Neural cell (in vitro differentiated cells): ENCODE data around the gene EXOC6B. TPM values are rescaled to one million over a fixed set of nuclear protein-coding genes. Genes with fewer than 3 reads are reported as not detected.

Source experiments
- H2AFZ ChIP-seq: fragments of 200-600, 300-800 bp; sonication (generic), shearing (Covaris generic); 2 replicates; pipeline ENCODE4 v1.6.0; 2014; ENCODE audit warnings: low read depth, mild to moderate bottlenecking, antibody characterized with exemption, low read length, moderate library complexity
- H3F3A ChIP-seq: fragments of 200-600 bp; shearing (Covaris generic); 2 replicates; pipeline ENCODE4 v1.6.1; 2016; ENCODE audit warnings: mild to moderate bottlenecking, moderate library complexity, mixed read lengths, antibody characterized with exemption, low read length; ENCODE audit not compliant: insufficient read depth, poor library complexity, severe bottlenecking
- H3K27ac ChIP-seq: fragments of 200-600, 300-800 bp; sonication (generic), shearing (Covaris generic); 2 replicates; pipeline ENCODE4 v1.5.1; 2014; ENCODE audit warnings: mild to moderate bottlenecking, low read length, moderate library complexity
- H3K27me3 ChIP-seq: fragments of 300-800, 200-600 bp; sonication (generic), shearing (Covaris generic); 2 replicates; pipeline ENCODE4 v1.6.0; 2014; ENCODE audit warnings: mild to moderate bottlenecking, low read depth, low read length, moderate library complexity; ENCODE audit not compliant: insufficient read depth
- H3K36me3 ChIP-seq: fragments of 300-800, 200-600 bp; sonication (generic), shearing (Covaris generic); 2 replicates; pipeline ENCODE4 v1.5.1; 2014; ENCODE audit warnings: mild to moderate bottlenecking, antibody characterized with exemption, low read length, moderate library complexity; ENCODE audit not compliant: insufficient read depth
- H3K4me2 ChIP-seq: fragments of 300-800, 200-600 bp; sonication (generic), shearing (Covaris generic); 2 replicates; pipeline ENCODE4 v1.6.0; 2014; ENCODE audit warnings: mild to moderate bottlenecking, low read length
- H3K4me3 ChIP-seq: fragments of 300-800, 200-600 bp; sonication (generic), shearing (Covaris generic); 2 replicates; pipeline ENCODE4 v1.5.1; 2014; ENCODE audit warnings: mild to moderate bottlenecking, low read length, moderate library complexity
- H3K79me2 ChIP-seq: fragments of 200-600 bp; shearing (Covaris generic); replicated peaks from 2 replicates; pipeline ENCODE4 v1.6.0; 2014; ENCODE audit warnings: mild to moderate bottlenecking, low read length, moderate library complexity; ENCODE audit not compliant: insufficient read depth
- H3K9ac ChIP-seq: fragments of 300-800, 200-600 bp; sonication (generic), shearing (Covaris generic); 2 replicates; pipeline ENCODE4 v1.6.1; 2016; ENCODE audit warnings: mild to moderate bottlenecking, low read length, mixed read lengths
- H3K9me2 ChIP-seq: fragments of 200-600 bp; shearing (Covaris generic); 2 replicates; pipeline ENCODE4 v1.6.1; 2016; ENCODE audit warnings: mild to moderate bottlenecking, low read length, mixed read lengths; ENCODE audit not compliant: insufficient read depth
- H3K9me3 ChIP-seq: fragments of 200-600, 300-800 bp; sonication (generic), shearing (Covaris generic); 2 replicates; pipeline ENCODE4 v1.6.1; 2016; ENCODE audit warnings: mild to moderate bottlenecking, mixed run types, low read length, moderate library complexity, mixed read lengths
- H4K20me1 ChIP-seq: fragments of 200-600 bp; shearing (Covaris generic); 2 replicates; pipeline ENCODE4 v1.6.1; 2016; ENCODE audit warnings: mild to moderate bottlenecking, mixed run types; ENCODE audit not compliant: insufficient read depth
- CTCF ChIP-seq: fragments of 450-650 bp; IDR thresholded peaks from 2 replicates; pipeline ENCODE4 v1.5.1; 2014; ENCODE audit warnings: antibody characterized with exemption, mild to moderate bottlenecking, moderate library complexity; ENCODE audit not compliant: poor library complexity, severe bottlenecking
- EP300 ChIP-seq: fragments of 450-650 bp; conservative IDR thresholded peaks from 2 replicates; pipeline ENCODE4 v1.6.1; 2014; ENCODE audit warnings: antibody characterized with exemption, mild to moderate bottlenecking, moderate library complexity; ENCODE audit not compliant: poor library complexity, severe bottlenecking
- EZH2 ChIP-seq: fragments of 200-600, 300-800 bp; shearing (Covaris generic), sonication (generic); IDR thresholded peaks from 2 replicates; pipeline ENCODE4 v1.6.1; 2014; ENCODE audit warnings: antibody characterized with exemption, low read length, borderline replicate concordance, mild to moderate bottlenecking; ENCODE audit not compliant: insufficient read depth, poor library complexity, severe bottlenecking
- MXI1 ChIP-seq: fragments of 450-650 bp; conservative IDR thresholded peaks from 2 replicates; pipeline ENCODE4 v1.6.1; 2014; ENCODE audit warnings: antibody characterized with exemption, mild to moderate bottlenecking; ENCODE audit not compliant: poor library complexity, severe bottlenecking
- POLR2AphosphoS5 ChIP-seq: IDR thresholded peaks from 2 replicates; pipeline ENCODE4 v1.6.1; 2012
- RAD21 ChIP-seq: fragments of 450-650 bp; conservative IDR thresholded peaks from 2 replicates; pipeline ENCODE4 v1.6.1; 2014; ENCODE audit warnings: antibody characterized with exemption, mild to moderate bottlenecking, moderate library complexity
- REST ChIP-seq: IDR thresholded peaks from 2 replicates; pipeline ENCODE4 v1.6.1; 2012; ENCODE audit warnings: borderline replicate concordance
- SMC3 ChIP-seq: fragments of 450-650 bp; conservative IDR thresholded peaks from 2 replicates; pipeline ENCODE4 v1.6.1; 2014; ENCODE audit warnings: antibody characterized with exemption, mild to moderate bottlenecking, moderate library complexity; ENCODE audit not compliant: poor library complexity
- polyA plus RNA-seq: library from polyadenylated mRNA; depleted of rRNA; stranded (reverse); fragments of >200 nt; gene quantifications from 2 replicates; pipeline ENCODE4 v1.2.3, GENCODE V29; 2014

EXOC6B gene
- polyA plus RNA-seq, 1 donor from 2014 or later: 23.4 TPM

- H2AFZ ChIP-seq: no peak overlapping the region
- H3K9ac ChIP-seq: no peak overlapping the region
Measured at GRCh38 chr2:72276876-72277275, 549.0 kb downstream of the EXOC6B start.

GRCh38 chr2:72276356-72276755 is 549.5 kb downstream of the EXOC6B start:
- H3F3A ChIP-seq: no peaks in the 10 kb centered on the region
- no peaks in the 10 kb centered on the region for H3K9me2 ChIP-seq
- no peaks in the 10 kb centered on the region for H3K79me2 ChIP-seq
- no peak overlapping the region for H3K4me2 ChIP-seq
- no peak overlapping the region for H3K27ac ChIP-seq
- no peak overlapping the region for H2AFZ ChIP-seq
- no peak for TF ChIP-seq RAD21
- no peaks in the 10 kb centered on the region for H3K9me3 ChIP-seq
- H4K20me1 ChIP-seq: no peaks in the 10 kb centered on the region
- no peak overlapping the region for H3K9ac ChIP-seq
- H3K36me3 ChIP-seq: no peaks in the 10 kb centered on the region
- H3K4me3 ChIP-seq: no peak overlapping the region
- H3K27me3 ChIP-seq: no peaks in the 10 kb centered on the region

More at GRCh38 chr2:72276876-72277275, 549.0 kb downstream of the EXOC6B start:
- no peak overlapping the region for H3K27ac ChIP-seq
- H4K20me1 ChIP-seq: no peaks in the 10 kb centered on the region
- no peaks in the 10 kb centered on the region for H3K9me2 ChIP-seq
- H3K4me2 ChIP-seq: no peak overlapping the region
- H3K79me2 ChIP-seq: no peaks in the 10 kb centered on the region
- no peak for TF ChIP-seq MXI1
- no peak for TF ChIP-seq EZH2
- TF ChIP-seq REST: no peak
- no peak for TF ChIP-seq POLR2AphosphoS5
- no peak for TF ChIP-seq CTCF
- TF ChIP-seq EP300: no peak
- H3F3A ChIP-seq: no peaks in the 10 kb centered on the region
- no peaks in the 10 kb centered on the region for H3K9me3 ChIP-seq
- no peak overlapping the region for H3K4me3 ChIP-seq
- H3K27me3 ChIP-seq: no peaks in the 10 kb centered on the region
- H3K36me3 ChIP-seq: no peaks in the 10 kb centered on the region

GRCh38 chr2:72275084-72275483 is 550.7 kb downstream of the EXOC6B start:
- H3K4me2 ChIP-seq: no peak overlapping the region
- no peak overlapping the region for H3K4me3 ChIP-seq
- no peaks in the 10 kb centered on the region for H4K20me1 ChIP-seq
- no peaks in the 10 kb centered on the region for H3K79me2 ChIP-seq
- no peak overlapping the region for H3K9ac ChIP-seq
- H3K9me3 ChIP-seq: no peaks in the 10 kb centered on the region
- H3K27me3 ChIP-seq: no peaks in the 10 kb centered on the region
- no peak overlapping the region for H2AFZ ChIP-seq
- no peaks in the 10 kb centered on the region for H3K9me2 ChIP-seq
- no peaks in the 10 kb centered on the region for H3F3A ChIP-seq
- TF ChIP-seq EZH2: no peak
- no peak for TF ChIP-seq REST
- no peak for TF ChIP-seq POLR2AphosphoS5
- TF ChIP-seq RAD21: no peak
- TF ChIP-seq SMC3: no peak
- no peak for TF ChIP-seq MXI1
- H3K27ac ChIP-seq: no peak overlapping the region
- H3K36me3 ChIP-seq: no peaks in the 10 kb centered on the region
